HEK293 (cell line): ENCODE measurements around the gene SFT2D1.

Experiments used
- ZNF146 ChIP-seq: fragments of 450-650 bp; formaldehyde crosslinking; IDR thresholded peaks from 2 replicates; pipeline ENCODE4 v1.5.1; 2016; ENCODE audit warnings: missing biosample characterization, missing genetic modification characterization
- ZNF341 ChIP-seq: fragments of 450-650 bp; formaldehyde crosslinking; IDR thresholded peaks from 2 replicates; pipeline ENCODE4; 2016; ENCODE audit warnings: low read depth, missing biosample characterization, missing genetic modification characterization
- ZNF610 ChIP-seq: fragments of 450-650 bp; formaldehyde crosslinking; IDR thresholded peaks from 2 replicates; pipeline ENCODE4 v1.5.1; 2016; ENCODE audit warnings: missing biosample characterization, missing genetic modification characterization, borderline replicate concordance
- TF ChIP-seq, protein P1 (sequence below): fragments of 450-650 bp; formaldehyde crosslinking; IDR thresholded peaks from 2 replicates; pipeline ENCODE4 v1.5.1; 2016; ENCODE audit warnings: missing biosample characterization, missing genetic modification characterization
- TF ChIP-seq, protein P2 (sequence below): sonication (generic); formaldehyde crosslinking; IDR thresholded peaks from 2 replicates; pipeline ENCODE4 v1.8.1; 2022; ENCODE audit warnings: mild to moderate bottlenecking, moderate library complexity, missing genetic modification reagents

DNA sequence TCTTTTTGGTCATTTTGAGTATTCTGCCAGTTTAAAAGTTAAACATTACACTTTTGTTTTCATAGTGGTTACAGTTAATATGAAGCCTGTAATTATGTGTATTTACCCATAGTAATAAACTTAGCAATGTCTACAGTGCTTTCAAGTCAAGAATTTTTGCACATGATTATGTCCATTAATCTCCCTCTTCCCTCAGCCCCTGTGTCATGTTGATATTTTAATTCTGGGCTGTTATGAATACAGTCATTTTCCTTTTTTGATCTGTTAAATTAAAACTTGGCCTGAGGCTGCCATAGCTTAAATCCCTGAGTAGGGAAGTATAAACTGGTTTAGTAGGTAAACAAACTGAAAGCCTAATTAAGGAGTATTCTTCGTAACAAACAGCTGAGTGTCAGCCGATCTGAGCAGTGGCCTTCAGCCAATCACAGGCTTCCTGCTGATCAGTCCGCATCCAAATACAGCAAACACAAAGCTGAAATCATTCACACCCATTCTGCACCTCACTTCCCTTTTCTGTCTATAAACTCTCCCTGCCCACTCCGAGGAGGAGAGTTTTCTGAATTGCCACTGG lies 9.5 kb upstream of the SFT2D1 start:
- TF ChIP-seq, protein P1, sequence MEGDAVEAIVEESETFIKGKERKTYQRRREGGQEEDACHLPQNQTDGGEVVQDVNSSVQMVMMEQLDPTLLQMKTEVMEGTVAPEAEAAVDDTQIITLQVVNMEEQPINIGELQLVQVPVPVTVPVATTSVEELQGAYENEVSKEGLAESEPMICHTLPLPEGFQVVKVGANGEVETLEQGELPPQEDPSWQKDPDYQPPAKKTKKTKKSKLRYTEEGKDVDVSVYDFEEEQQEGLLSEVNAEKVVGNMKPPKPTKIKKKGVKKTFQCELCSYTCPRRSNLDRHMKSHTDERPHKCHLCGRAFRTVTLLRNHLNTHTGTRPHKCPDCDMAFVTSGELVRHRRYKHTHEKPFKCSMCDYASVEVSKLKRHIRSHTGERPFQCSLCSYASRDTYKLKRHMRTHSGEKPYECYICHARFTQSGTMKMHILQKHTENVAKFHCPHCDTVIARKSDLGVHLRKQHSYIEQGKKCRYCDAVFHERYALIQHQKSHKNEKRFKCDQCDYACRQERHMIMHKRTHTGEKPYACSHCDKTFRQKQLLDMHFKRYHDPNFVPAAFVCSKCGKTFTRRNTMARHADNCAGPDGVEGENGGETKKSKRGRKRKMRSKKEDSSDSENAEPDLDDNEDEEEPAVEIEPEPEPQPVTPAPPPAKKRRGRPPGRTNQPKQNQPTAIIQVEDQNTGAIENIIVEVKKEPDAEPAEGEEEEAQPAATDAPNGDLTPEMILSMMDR (tag by site-specific recombination) = no peak
- TF ChIP-seq, protein P2, sequence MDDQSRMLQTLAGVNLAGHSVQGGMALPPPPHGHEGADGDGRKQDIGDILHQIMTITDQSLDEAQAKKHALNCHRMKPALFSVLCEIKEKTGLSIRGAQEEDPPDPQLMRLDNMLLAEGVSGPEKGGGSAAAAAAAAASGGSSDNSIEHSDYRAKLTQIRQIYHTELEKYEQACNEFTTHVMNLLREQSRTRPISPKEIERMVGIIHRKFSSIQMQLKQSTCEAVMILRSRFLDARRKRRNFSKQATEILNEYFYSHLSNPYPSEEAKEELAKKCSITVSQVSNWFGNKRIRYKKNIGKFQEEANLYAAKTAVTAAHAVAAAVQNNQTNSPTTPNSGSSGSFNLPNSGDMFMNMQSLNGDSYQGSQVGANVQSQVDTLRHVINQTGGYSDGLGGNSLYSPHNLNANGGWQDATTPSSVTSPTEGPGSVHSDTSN (CRISPR knock-in tag) = no peak
- TF ChIP-seq ZNF610 (tag by site-specific recombination) (no peak), ZNF146 (tag by site-specific recombination) (no peak), ZNF341 (tag by site-specific recombination) (no peak)
